H54 (cell line): Measurements from ENCODE around the gene TNFSF12.

ENCODE experiments used
- DNase-seq: peaks from one replicate; pipeline ENCODE4 v3.0.0; 2011; ENCODE audit warnings: low spot score, mixed read lengths; ENCODE audit not compliant: insufficient read length
- FAIRE-seq: peaks from 3 replicates; lab custom pipeline; 2011; peaks lifted over from hg19 to GRCh38; lab: Jason Lieb, UNC
- POLR2A ChIP-seq: IDR thresholded peaks from 2 replicates; pipeline ENCODE4 v1.6.1; 2011; ENCODE audit warnings: low read depth, mild to moderate bottlenecking, low read length

The TNFSF12 gene

DNA sequence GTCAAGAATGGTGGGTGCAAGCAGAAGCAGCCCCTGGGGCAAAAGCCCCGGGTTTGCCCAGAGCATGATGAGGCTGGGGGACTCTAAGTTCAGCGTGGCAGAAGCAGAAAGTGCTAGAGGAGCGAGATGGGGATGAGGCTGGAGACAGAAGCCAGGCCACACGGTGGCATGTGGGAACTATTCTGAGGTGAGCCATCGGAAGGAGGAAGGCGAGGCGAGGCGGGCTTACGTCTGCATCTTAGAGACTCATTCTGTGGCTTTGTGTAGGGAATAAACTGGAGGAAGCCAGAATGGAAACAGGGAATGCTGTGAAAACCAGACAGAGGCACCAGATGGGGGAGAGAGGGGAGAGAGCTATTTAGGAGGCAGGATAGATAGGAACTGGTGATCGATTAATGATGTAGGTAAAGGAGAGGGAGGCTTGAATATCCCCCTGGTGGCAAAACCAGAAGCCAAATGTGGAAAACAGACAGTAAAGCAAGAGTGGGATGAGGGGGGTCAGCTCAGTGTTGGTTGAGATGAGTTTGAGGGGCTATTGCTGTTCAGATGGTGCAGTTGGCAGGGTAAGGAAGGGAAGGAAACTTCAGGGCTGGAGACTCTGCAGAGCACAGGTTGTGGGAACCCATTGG lies 6.6 kb downstream of the TNFSF12 start:
- no peak for DNase-seq
- FAIRE-seq, result no peak
- TF ChIP-seq POLR2A, result no peak

DNA sequence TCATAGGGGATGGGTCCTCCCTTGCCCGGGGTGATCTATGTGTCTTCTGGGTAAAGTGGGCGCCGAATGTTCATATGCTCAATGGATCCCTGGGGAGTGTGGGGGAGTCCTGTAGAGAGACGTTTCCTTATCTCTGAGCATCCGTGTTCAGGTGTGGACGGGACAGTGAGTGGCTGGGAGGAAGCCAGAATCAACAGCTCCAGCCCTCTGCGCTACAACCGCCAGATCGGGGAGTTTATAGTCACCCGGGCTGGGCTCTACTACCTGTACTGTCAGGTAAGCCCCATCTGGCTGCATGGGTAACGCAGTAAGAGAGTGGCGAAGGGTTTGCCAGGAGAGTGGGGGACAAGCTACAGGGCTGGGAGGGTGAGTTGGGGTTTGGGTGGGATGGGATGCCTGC lies 7.8 kb downstream of the TNFSF12 start:
- no peak for FAIRE-seq
- TF ChIP-seq POLR2A, result no peak
- DNase-seq, result no peak

DNA sequence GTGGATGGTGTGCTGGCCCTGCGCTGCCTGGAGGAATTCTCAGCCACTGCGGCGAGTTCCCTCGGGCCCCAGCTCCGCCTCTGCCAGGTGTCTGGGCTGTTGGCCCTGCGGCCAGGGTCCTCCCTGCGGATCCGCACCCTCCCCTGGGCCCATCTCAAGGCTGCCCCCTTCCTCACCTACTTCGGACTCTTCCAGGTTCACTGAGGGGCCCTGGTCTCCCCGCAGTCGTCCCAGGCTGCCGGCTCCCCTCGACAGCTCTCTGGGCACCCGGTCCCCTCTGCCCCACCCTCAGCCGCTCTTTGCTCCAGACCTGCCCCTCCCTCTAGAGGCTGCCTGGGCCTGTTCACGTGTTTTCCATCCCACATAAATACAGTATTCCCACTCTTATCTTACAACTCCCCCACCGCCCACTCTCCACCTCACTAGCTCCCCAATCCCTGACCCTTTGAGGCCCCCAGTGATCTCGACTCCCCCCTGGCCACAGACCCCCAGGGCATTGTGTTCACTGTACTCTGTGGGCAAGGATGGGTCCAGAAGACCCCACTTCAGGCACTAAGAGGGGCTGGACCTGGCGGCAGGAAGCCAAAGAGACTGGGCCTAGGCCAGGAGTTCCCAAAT lies 8.4 kb downstream of the TNFSF12 start:
- no peak for TF ChIP-seq POLR2A
- no peak for DNase-seq
- FAIRE-seq, result no peak

DNA sequence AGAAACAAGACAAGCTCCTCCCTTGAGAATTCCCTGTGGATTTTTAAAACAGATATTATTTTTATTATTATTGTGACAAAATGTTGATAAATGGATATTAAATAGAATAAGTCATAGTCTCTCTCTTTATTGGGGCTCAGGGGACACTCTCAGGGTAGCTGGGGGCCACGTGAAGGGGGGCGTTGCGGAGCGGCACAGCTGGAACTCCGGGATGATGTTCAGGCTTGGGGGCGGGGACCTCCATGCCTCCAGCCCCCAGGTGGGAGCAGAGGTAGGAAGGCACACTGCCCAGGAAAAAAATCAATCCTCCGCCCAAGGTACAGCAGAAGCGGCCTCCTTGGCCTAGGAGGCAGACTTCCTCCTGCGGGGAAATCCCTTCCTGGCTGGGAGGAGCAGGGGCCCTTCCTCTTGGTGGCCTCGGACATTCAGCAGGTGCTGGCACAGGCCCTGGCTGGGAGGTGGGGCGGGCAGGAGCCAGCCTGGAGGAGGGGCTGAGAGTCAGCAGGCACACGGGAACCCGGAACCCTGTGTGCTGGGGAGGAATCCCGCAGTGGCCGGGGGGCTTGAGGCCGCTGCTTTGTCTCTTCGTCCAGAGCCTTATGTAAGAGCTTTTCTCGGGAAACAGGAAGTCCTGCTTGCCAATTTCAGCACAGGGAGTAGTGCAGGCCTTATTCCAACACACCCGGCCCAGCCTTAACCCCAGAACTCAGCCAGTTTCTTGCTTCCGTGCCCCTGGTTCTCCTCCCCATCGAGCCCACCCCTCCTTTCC lies 9.1 kb downstream of the TNFSF12 start:
- FAIRE-seq, result no peak
- DNase-seq, result peak; percentile 71
- no peak for TF ChIP-seq POLR2A

DNA sequence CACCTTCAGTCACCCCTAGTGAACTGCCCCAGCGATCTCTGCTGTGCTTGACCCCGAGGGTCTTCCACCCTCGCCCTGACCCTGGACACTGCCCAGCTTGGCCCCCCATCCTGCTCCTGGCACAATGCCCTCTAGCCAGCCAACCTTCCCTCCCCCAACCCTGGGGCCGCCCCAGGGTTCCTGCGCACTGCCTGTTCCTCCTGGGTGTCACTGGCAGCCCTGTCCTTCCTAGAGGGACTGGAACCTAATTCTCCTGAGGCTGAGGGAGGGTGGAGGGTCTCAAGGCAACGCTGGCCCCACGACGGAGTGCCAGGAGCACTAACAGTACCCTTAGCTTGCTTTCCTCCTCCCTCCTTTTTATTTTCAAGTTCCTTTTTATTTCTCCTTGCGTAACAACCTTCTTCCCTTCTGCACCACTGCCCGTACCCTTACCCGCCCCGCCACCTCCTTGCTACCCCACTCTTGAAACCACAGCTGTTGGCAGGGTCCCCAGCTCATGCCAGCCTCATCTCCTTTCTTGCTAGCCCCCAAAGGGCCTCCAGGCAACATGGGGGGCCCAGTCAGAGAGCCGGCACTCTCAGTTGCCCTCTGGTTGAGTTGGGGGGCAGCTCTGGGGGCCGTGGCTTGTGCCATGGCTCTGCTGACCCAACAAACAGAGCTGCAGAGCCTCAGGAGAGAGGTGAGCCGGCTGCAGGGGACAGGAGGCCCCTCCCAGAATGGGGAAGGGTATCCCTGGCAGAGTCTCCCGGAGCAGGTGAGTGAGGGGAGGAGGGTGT lies 9.9 kb downstream of the TNFSF12 start, which contains the start of gene TNFSF13:
Gene TNFSF13 (plus strand): TSS at position 207 of the 776 bp plus-strand sequence. CDS start 290 bp downstream, at position 497.
- no peak for FAIRE-seq
- DNase-seq, result no peak
- no peak for TF ChIP-seq POLR2A

DNA sequence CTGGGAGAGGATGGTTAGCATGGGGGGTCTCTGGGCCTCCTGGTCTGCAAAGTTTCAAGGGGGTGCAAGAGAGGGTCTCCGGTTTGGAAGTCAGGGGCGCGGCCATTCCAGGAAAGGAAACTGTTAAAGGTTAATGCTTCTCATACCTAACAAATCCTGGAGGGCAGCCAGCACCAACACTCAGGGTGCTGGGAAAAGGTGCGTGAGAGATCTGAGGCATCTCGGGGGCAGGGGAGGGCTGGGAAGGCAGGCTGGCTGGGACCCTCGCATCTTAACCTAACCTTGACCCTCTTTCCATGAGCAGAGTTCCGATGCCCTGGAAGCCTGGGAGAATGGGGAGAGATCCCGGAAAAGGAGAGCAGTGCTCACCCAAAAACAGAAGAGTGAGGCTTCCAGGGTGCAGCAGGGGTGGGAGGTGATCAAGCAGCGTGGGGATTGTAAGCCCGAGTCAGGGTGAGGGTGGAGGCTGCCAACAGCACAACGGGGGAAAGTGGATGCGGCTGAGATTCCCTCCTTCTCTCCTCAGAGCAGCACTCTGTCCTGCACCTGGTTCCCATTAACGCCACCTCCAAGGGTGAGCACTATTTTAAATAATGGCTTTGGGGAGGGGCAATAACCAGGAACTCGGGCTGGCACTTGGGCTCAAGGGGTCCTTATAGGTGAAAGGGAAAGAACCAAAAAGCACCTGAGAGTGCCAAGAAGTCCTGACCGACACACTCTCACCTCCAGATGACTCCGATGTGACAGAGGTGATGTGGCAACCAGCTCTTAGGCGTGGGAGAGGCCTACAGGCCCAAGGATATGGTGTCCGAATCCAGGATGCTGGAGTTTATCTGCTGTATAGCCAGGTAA lies 10.7 kb downstream of the TNFSF12 start:
- no peak for DNase-seq
- FAIRE-seq, result no peak
- TF ChIP-seq POLR2A, result 0 out of 2 replicates have a peak, but pooled peaks have one; percentile 3

DNA sequence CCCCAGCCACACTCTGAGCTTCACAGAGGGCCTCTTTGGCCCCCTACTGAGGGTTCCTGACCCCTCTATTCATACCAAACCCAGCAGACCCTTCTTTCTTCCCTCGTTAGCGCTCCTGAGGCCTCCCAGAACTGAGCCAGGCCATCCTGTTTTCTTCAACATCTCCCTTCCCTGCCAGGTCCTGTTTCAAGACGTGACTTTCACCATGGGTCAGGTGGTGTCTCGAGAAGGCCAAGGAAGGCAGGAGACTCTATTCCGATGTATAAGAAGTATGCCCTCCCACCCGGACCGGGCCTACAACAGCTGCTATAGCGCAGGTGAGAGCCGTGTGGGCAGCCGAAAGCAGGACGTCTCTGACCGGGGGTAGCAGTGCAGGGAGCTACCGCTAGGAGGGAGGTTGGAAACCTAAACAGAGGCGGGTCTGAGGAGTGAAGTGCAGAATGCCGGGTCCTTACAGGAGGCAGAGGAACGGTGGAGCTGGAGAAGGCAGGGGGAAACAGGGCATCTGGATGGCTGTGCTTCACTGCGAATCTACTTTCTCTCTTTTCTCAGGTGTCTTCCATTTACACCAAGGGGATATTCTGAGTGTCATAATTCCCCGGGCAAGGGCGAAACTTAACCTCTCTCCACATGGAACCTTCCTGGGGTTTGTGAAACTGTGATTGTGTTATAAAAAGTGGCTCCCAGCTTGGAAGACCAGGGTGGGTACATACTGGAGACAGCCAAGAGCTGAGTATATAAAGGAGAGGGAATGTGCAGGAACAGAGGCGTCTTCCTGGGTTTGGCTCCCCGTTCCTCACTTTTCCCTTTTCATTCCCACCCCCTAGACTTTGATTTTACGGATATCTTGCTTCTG lies 11.5 kb downstream of the TNFSF12 start:
- no peak for TF ChIP-seq POLR2A
- DNase-seq (no peak), FAIRE-seq (no peak)

DNA sequence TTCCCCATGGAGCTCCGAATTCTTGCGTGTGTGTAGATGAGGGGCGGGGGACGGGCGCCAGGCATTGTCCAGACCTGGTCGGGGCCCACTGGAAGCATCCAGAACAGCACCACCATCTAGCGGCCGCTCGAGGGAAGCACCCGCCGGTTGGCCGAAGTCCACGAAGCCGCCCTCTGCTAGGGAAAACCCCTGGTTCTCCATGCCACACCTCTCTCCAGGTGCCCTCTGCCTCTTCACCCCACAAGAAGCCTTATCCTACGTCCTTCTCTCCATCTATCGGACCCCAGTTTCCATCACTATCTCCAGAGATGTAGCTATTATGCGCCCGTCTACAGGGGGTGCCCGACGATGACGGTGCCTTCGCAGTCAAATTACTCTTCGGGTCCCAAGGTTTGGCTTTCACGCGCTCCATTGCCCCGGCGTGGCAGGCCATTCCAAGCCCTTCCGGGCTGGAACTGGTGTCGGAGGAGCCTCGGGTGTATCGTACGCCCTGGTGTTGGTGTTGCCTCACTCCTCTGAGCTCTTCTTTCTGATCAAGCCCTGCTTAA lies 12.2 kb downstream of the TNFSF12 start:
- peak; percentile 7; the same call in 1 of the 2 replicates for TF ChIP-seq POLR2A
- DNase-seq, result peak; percentile 90
- no peak for FAIRE-seq

DNA sequence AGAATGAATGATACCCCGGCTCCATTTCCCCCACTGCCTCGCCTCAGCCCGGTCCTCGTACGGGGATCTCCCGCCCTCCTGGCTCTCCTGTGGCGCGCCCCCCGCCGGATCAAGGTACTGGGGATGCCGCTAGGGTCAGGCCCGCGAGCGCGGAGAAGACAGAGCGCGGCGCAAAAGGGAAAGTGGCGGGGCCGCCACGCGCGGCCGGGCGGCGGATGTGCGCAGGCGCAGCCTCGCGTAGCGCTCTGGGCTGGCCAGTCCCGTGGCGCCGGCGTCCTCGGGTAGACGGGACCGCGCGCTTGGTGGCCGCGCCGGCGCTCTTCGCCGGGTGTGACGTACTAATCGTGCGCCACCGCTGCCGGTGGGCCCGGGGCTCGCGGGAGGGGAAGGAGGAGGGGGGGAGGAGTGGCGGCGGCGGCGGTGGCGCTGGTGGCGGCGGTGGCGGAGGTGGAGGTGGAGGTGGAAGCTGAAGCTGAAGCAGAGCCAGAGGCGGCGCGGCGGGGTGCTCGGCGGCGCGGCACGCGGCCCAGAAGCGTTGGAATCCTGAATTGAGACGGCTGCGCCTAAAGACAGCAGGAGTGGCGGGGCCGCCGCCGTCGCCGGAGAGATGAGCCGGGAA lies 12.8 kb downstream of the TNFSF12 start, which contains the start of gene SENP3:
Gene SENP3 (plus strand): TSS at position 331 of the 619 bp plus-strand sequence. CDS start 1,158 bp downstream, outside the sequence.
- FAIRE-seq (no peak), DNase-seq (peak; percentile 94)

DNA sequence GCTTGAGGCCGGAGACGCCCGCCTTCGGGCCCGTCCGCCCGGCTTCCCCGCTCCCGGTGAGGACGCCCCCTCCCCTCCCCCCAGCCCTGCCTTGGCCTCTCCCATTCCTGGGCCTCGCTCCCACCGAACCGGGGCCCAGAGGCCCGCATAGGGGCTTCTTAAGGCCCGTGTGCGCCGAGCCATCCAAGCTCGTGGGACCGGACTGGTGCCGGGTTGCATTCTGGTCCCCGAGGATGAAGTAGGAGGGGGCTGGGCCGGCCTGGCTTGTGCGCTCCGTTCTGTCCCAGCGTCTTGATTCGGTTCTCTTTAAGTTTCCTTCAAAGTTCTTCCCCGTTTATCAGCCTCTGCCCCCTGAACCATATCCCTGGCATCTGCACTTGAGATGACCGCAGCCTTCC lies 13.3 kb downstream of the TNFSF12 start:
- FAIRE-seq, result no peak
- no peak for DNase-seq
- TF ChIP-seq POLR2A, result no peak

More for the DNA sequence above, 12.8 kb downstream of the TNFSF12 start, which contains the start of gene SENP3:
- TF ChIP-seq POLR2A, result peak; percentile 57; the same call in 1 of the 2 replicates

DNA sequence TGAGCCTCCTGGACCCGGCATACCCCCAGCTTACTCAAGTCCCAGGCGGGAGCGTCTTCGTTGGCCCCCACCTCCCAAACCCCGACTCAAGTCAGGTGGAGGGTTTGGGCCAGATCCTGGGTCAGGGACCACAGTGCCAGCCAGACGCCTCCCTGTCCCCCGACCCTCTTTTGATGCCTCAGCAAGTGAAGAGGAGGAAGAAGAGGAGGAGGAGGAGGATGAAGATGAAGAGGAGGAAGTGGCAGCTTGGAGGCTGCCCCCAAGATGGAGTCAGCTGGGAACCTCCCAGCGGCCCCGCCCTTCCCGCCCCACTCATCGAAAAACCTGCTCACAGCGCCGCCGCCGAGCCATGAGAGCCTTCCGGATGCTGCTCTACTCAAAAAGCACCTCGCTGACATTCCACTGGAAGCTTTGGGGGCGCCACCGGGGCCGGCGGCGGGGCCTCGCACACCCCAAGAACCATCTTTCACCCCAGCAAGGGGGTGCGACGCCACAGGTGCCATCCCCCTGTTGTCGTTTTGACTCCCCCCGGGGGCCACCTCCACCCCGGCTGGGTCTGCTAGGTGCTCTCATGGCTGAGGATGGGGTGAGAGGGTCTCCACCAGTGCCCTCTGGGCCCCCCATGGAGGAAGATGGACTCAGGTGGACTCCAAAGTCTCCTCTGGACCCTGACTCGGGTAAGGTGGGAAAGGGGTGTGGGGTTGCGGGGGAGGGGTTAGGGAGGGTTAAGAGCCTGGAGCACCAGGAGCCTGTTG lies 14.4 kb downstream of the TNFSF12 start:
- no peak for TF ChIP-seq POLR2A
- DNase-seq (no peak), FAIRE-seq (no peak)
